ENCODE measurements around the gene GNAT2.

Gene GNAT2

DNA sequence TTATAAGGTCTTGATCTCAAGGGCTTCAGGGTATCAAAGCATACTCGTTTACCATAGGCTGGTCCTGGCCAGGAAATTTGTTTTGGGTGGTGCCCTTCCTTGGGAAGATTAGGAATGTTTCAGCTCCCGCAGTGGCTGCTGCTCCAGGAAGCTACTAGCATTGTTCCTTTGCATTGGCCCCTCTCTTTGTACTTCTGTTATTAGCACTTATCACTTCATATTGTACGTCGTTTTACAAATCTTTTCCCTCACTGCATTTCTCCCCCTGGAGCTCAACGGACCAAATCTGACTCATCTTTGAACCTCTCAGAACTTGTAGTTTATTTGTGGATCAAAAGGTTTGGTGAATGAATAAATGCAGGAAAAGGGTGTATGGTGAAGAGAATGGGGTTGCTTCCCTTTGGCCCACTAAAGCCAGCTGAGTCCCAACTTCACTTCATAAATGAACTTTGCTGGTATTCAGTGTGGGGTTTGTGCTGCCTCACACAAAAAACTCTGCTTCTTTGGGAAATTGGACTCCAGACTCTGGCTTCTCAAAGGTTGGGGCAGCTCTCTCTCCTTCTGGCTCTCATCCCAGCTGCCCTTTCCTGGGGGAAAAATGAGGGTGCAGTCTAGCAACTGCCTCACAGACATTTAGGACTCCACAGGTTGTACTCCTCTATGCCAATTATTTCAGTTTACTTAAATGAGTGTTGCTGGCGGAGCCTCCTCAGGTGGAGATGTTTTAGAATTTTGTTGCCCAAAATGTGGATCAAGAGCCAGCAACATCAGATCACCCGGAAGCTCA, 5.9 kb downstream of the GNAT2 start:
- peak; percentile 40 for DNase-seq
- in situ Hi-C loops (cut with HindIII; ENCODE audit: low pct_ligation_motif_present, low sequenced_read_pairs), result no loop called here
- TF ChIP-seq, protein P1, sequence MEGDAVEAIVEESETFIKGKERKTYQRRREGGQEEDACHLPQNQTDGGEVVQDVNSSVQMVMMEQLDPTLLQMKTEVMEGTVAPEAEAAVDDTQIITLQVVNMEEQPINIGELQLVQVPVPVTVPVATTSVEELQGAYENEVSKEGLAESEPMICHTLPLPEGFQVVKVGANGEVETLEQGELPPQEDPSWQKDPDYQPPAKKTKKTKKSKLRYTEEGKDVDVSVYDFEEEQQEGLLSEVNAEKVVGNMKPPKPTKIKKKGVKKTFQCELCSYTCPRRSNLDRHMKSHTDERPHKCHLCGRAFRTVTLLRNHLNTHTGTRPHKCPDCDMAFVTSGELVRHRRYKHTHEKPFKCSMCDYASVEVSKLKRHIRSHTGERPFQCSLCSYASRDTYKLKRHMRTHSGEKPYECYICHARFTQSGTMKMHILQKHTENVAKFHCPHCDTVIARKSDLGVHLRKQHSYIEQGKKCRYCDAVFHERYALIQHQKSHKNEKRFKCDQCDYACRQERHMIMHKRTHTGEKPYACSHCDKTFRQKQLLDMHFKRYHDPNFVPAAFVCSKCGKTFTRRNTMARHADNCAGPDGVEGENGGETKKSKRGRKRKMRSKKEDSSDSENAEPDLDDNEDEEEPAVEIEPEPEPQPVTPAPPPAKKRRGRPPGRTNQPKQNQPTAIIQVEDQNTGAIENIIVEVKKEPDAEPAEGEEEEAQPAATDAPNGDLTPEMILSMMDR (IDR thresholded peaks at IDR 0.05; ENCODE audit: low read depth, low read length, missing control alignments), result no peak
- Histone ChIP-seq H3K27me3 (replicated peaks) (no peaks in the 10 kb centered on the region), H3K27ac (peak overlapping the region; percentile 23), H3K4me3 (ENCODE audit: low read depth, low read length) (no peak overlapping the region), H3K36me3 (replicated peaks) (no peaks in the 10 kb centered on the region)

DNA sequence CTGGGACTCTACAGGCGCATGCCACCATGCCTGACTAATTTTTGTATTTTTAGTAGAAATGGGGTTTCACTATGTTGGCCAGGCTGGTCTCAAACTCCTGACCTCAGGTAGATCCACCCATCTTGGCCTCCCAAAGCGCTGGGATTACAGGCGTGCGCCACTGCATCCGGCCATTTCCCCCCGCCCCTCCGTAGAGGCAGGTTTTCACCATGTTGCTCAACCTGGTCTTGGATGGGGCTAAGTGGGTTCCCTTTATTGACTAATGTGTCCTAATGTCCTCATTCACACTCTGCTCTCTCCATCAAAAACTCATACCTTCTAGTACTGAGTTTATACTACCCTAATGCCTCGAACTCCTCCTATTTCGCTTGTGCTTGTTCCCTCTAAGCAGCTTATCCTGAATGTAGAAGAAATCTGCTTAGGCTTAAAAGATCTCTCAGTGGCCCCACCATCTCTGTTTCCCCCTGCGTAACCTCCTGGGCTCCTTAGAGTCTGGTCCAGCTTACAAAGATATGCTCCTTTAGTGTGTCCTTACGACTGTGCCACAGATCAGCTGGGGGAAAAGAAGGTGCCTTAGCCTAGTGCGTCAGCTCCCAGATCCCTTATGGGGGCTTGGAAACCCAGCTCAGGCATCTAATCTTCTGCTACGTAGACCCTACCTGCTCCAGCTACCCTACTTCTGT, 8.0 kb downstream of the GNAT2 start:
- DNase-seq, result no peak
- no peaks in the 10 kb centered on the region for H3K36me3 ChIP-seq (replicated peaks)
- TF ChIP-seq, protein P1 (IDR thresholded peaks at IDR 0.05; ENCODE audit: low read depth, low read length, missing control alignments), result no peak
- H3K27me3 ChIP-seq (replicated peaks), result no peaks in the 10 kb centered on the region
- H3K27ac ChIP-seq, result no peak overlapping the region
- H3K4me3 ChIP-seq (ENCODE audit: low read depth, low read length), result no peak overlapping the region
- in situ Hi-C loops (cut with HindIII; ENCODE audit: low pct_ligation_motif_present, low sequenced_read_pairs), result no loop called here

DNA sequence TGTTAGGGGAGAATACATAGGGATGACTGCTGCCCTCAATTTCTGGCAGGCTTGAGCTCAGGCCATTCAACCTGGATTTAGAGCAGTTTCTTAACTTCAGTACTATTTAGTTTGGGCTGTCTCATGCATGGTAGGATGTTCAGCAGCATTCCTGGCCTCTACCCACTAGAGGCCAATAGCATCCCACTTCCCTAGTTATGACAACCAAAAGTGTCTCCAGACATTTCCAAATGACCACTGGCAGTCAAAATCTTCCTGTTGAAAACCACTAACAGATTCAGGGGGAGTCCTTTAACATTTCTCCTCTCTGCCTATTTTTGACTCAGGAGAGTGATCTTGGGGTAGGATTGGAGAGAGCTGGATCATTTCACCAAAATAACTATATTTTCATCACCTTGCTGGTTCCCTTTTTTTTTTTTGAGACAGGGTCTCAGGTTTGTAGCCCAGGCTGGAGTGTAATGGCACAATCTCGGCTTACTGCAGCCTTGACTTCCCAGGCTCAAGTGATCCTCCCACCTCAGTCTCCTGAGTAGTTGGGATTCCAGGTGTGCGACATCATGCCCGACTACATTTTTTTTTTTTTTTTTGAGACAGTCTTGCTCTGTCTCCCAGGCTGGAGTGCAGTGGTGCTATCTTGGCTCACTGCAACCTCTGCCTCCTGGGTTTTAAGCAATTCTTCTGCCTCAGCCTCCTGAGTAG, 8.7 kb downstream of the GNAT2 start:
- no peak overlapping the region for H3K4me3 ChIP-seq (ENCODE audit: low read depth, low read length)

DNA sequence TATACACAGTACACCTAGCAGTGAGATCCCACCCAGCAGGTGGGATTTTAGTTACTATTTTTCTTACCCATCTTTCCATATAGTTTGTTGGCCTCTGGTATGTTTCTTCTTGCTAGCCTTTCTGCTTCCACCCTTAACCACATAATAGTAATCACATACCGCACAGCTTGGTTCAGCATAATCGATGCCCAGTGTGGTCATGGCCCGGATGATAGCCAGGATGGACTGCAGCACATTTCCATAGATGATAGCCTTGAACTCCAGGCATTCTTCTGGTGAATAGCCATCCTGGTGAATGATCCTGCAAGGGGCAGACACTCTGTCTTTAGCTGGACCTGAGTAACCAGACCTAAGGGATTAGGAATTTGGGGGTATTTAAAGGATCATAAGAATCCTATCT, 9.5 kb downstream of the GNAT2 start:
- H3K27ac ChIP-seq, result no peak overlapping the region

More for the DNA sequence above, 8.7 kb downstream of the GNAT2 start:
- no peaks in the 10 kb centered on the region for H3K27me3 ChIP-seq (replicated peaks)
- no peaks in the 10 kb centered on the region for H3K36me3 ChIP-seq (replicated peaks)
- in situ Hi-C loops (cut with HindIII; ENCODE audit: low pct_ligation_motif_present, low sequenced_read_pairs), result no loop called here
- H3K27ac ChIP-seq, result peak overlapping the region; percentile 51
- DNase-seq, result peak; percentile 36
- TF ChIP-seq, protein P1 (IDR thresholded peaks at IDR 0.05; ENCODE audit: low read depth, low read length, missing control alignments), result no peak

DNA sequence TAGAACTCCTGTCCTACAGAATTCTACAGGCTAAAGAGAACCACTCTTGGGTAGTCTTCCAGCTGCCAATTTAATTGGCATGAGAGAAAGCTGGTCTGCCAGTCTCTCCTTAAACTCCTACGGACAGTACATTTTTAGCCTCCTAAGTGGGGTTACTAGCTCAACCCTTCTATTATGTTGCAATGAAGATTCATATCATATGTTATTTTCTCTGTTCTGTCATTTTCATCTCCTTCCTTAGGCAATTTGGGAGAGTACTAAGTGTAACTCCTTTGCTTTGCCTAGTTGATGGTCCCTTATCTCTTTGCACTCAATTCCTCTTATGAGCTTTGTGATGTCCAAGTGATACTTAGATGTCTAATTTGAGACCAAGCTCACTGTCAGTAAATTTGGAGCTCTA, 14.0 kb downstream of the GNAT2 start:
- DNase-seq, result no peak
- Histone ChIP-seq H3K27me3 (replicated peaks) (no peaks in the 10 kb centered on the region), H3K36me3 (replicated peaks) (no peaks in the 10 kb centered on the region), H3K27ac (no peak overlapping the region), H3K4me3 (ENCODE audit: low read depth, low read length) (no peak overlapping the region)
- in situ Hi-C loops (cut with HindIII; ENCODE audit: low pct_ligation_motif_present, low sequenced_read_pairs), result no loop called here
- TF ChIP-seq, protein P1 (IDR thresholded peaks at IDR 0.05; ENCODE audit: low read depth, low read length, missing control alignments), result no peak

More for the DNA sequence above, 9.5 kb downstream of the GNAT2 start:
- DNase-seq, result no peak
- Histone ChIP-seq H3K27me3 (replicated peaks) (no peaks in the 10 kb centered on the region), H3K36me3 (replicated peaks) (no peaks in the 10 kb centered on the region), H3K4me3 (ENCODE audit: low read depth, low read length) (no peak overlapping the region)
- in situ Hi-C loops (cut with HindIII; ENCODE audit: low pct_ligation_motif_present, low sequenced_read_pairs), result no loop called here
- TF ChIP-seq, protein P1 (IDR thresholded peaks at IDR 0.05; ENCODE audit: low read depth, low read length, missing control alignments), result no peak
